ENCODE data around the gene ZDHHC6.

ZDHHC6 gene

GRCh38 chr10:112461029-112461887, 14.5 kb upstream of the ZDHHC6 start:
- DNase-seq (ENCODE audit: low read depth in 2 of 2), result peak; percentile 54 to 96
- no peak overlapping the region for H3K4me3 ChIP-seq (replicated peaks in 1 of 2; ENCODE audit: low read depth in 2 of 2, low read length in 2 of 2)
- no peak for TF ChIP-seq CTCF (IDR thresholded peaks at IDR 0.05; ENCODE audit: low read depth, low read length)

- no peak for DNase-seq (ENCODE audit: low read depth in 2 of 2)
- TF ChIP-seq CTCF (IDR thresholded peaks at IDR 0.05; ENCODE audit: low read depth, low read length), result no peak
- no peak overlapping the region for H3K4me3 ChIP-seq (replicated peaks in 1 of 2; ENCODE audit: low read depth in 2 of 2, low read length in 2 of 2)
These were observed 13.7 kb upstream of the ZDHHC6 start for GRCh38 chr10:112460366-112460765.

GRCh38 chr10:112456533-112456932, 9.8 kb upstream of the ZDHHC6 start:
- H3K4me3 ChIP-seq (replicated peaks in 1 of 2; ENCODE audit: low read depth in 2 of 2, low read length in 2 of 2), result no peak overlapping the region
- no peak for DNase-seq (ENCODE audit: low read depth in 2 of 2)
- TF ChIP-seq CTCF (IDR thresholded peaks at IDR 0.05; ENCODE audit: low read depth, low read length), result no peak

GRCh38 chr10:112454910-112455779, 8.4 kb upstream of the ZDHHC6 start:
- no peak overlapping the region for H3K4me3 ChIP-seq (replicated peaks in 1 of 2; ENCODE audit: low read depth in 2 of 2, low read length in 2 of 2)
- TF ChIP-seq CTCF (IDR thresholded peaks at IDR 0.05; ENCODE audit: low read depth, low read length), result no peak
- no peak for DNase-seq (ENCODE audit: low read depth in 2 of 2)

- DNase-seq (ENCODE audit: low read depth in 2 of 2), result no peak
- no peak overlapping the region for H3K4me3 ChIP-seq (replicated peaks in 1 of 2; ENCODE audit: low read depth in 2 of 2, low read length in 2 of 2)
- no peak for TF ChIP-seq CTCF (IDR thresholded peaks at IDR 0.05; ENCODE audit: low read depth, low read length)
These were observed 2.2 kb upstream of the ZDHHC6 start for GRCh38 chr10:112448888-112449287.

GRCh38 chr10:112447620-112447928, 860 bp upstream of the ZDHHC6 start:
- H3K4me3 ChIP-seq (replicated peaks in 1 of 2; ENCODE audit: low read depth in 2 of 2, low read length in 2 of 2), result peak overlapping the region; percentile 80 to 93
- TF ChIP-seq CTCF (IDR thresholded peaks at IDR 0.05; ENCODE audit: low read depth, low read length), result no peak
- no peak for DNase-seq (ENCODE audit: low read depth in 2 of 2)

Data from cardiac fibroblast (primary cell).